Inferior parietal cortex (tissue), 1 donor: ENCODE data around the gene DLGAP1.
A peak's percentile ranks its signal among the peaks of the same experiment; 100 is the strongest.

Source experiments
- DNase-seq: peaks from one replicate; pipeline ENCODE4 v3.0.0-alpha.2; 2016; ENCODE audit errors: extremely low spot score

The DLGAP1 gene

GRCh38 chr18:3692113-3692621 lies 762.9 kb downstream of the DLGAP1 start:
- no peak for DNase-seq

GRCh38 chr18:3691705-3692104 lies 763.4 kb downstream of the DLGAP1 start:
- no peak for DNase-seq

GRCh38 chr18:3690764-3691066 lies 764.4 kb downstream of the DLGAP1 start:
- DNase-seq, result no peak

- no peak for DNase-seq
Measured at GRCh38 chr18:3689986-3690763, 764.9 kb downstream of the DLGAP1 start.

- DNase-seq, result no peak
Measured at GRCh38 chr18:3689091-3689490, 766.0 kb downstream of the DLGAP1 start.

GRCh38 chr18:3688690-3689089 lies 766.4 kb downstream of the DLGAP1 start:
- DNase-seq, result no peak

- no peak for DNase-seq
Measured at GRCh38 chr18:3683483-3683882, 771.6 kb downstream of the DLGAP1 start.

- DNase-seq, result no peak
Measured at GRCh38 chr18:3682061-3682460, 773.0 kb downstream of the DLGAP1 start.

- no peak for DNase-seq
Measured at GRCh38 chr18:3679241-3679640, 775.9 kb downstream of the DLGAP1 start.

GRCh38 chr18:3675994-3676393 lies 779.1 kb downstream of the DLGAP1 start:
- DNase-seq, result no peak

- no peak for DNase-seq
Measured at GRCh38 chr18:3675446-3675845, 779.7 kb downstream of the DLGAP1 start.

- DNase-seq, result no peak
Measured at GRCh38 chr18:3671176-3671575, 783.9 kb downstream of the DLGAP1 start.

GRCh38 chr18:3669376-3669775 lies 785.7 kb downstream of the DLGAP1 start:
- no peak for DNase-seq

- no peak for DNase-seq
Measured at GRCh38 chr18:3667255-3668137, 787.6 kb downstream of the DLGAP1 start.

- DNase-seq, result no peak
Measured at GRCh38 chr18:3666526-3667254, 788.4 kb downstream of the DLGAP1 start.

GRCh38 chr18:3665780-3666525 lies 789.2 kb downstream of the DLGAP1 start:
- peak; percentile 97 for DNase-seq

GRCh38 chr18:3665204-3665603 lies 789.9 kb downstream of the DLGAP1 start:
- no peak for DNase-seq

GRCh38 chr18:3664563-3665178 lies 790.4 kb downstream of the DLGAP1 start:
- DNase-seq, result no peak

GRCh38 chr18:3663870-3664512 lies 791.1 kb downstream of the DLGAP1 start:
- DNase-seq, result no peak

- no peak for DNase-seq
Measured at GRCh38 chr18:3661989-3662388, 793.1 kb downstream of the DLGAP1 start.
